Cardiac fibroblast (primary cell): Measurements from ENCODE around the gene CLK4.

ENCODE experiments used
- DNase-seq, 2 donors: peaks; one replicate each; pipeline versions ENCODE4 v3.0.0 to v3.0.0-alpha.2; 2010; ENCODE audit warnings: low read depth in 2 of 2
- H3K4me3 ChIP-seq, 2 donors: replicated peaks in 1 of 2; 1 replicate in 1 of 2; 2 replicates in 1 of 2; pipeline ENCODE4 v1.5.1; 2011; ENCODE audit warnings: low read depth in 2 of 2, low read length in 2 of 2, mild to moderate bottlenecking in 2 of 2, moderate library complexity in 1 of 2
- TF ChIP-seq, protein P1 (sequence below): IDR thresholded peaks from one replicate; pipeline ENCODE4 v1.5.1; 2011; ENCODE audit warnings: low read depth, mild to moderate bottlenecking, low read length, inconsistent platforms

CLK4 gene

DNA sequence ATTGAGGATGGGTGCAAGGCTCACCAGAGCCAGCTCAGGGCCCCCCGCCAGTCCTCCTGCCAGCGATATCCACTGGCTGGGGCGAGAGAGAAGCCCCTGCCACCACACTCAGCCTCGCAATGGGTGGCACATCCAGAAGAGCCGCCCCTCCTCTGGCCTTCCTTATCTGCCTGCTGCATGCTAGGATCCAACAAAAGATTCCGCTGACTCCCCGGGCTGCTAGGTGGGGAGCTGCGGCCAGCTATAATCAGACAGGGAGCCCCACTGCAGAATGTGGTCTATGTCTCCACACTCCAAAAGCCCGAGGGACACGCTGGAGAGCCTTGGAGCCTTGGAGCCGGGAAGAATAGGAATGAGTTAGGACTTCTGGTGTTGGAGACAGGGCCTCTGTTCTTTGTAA, 69.4 kb downstream of the CLK4 start:
- DNase-seq = no peak
- no peak overlapping the region for H3K4me3 ChIP-seq
- TF ChIP-seq, protein P1, sequence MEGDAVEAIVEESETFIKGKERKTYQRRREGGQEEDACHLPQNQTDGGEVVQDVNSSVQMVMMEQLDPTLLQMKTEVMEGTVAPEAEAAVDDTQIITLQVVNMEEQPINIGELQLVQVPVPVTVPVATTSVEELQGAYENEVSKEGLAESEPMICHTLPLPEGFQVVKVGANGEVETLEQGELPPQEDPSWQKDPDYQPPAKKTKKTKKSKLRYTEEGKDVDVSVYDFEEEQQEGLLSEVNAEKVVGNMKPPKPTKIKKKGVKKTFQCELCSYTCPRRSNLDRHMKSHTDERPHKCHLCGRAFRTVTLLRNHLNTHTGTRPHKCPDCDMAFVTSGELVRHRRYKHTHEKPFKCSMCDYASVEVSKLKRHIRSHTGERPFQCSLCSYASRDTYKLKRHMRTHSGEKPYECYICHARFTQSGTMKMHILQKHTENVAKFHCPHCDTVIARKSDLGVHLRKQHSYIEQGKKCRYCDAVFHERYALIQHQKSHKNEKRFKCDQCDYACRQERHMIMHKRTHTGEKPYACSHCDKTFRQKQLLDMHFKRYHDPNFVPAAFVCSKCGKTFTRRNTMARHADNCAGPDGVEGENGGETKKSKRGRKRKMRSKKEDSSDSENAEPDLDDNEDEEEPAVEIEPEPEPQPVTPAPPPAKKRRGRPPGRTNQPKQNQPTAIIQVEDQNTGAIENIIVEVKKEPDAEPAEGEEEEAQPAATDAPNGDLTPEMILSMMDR = no peak

DNA sequence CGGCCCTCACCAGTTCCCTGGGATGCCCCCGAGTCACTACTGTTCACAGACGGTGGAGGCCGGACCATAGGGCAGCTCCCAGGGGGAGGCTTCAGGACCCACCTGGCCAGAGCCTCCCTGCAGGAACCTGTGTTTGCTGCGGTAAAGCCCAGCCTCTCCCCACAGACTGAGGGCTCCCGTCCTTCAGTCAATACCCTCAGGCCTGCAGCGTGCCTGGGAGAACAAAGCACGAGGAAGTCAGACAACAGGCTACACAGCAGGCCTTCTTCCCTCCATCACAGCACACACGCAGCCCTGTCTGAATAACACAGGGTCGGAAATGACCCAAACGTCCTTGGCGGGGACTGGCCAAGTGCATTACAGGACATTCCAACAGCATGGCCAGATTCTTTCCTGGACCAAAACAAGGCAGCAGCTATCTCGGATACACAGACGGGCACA, 71.1 kb downstream of the CLK4 start:
- TF ChIP-seq, protein P1 = no peak
- no peak for DNase-seq
- no peak overlapping the region for H3K4me3 ChIP-seq

GRCh38 chr5:178555005-178555404, 71.8 kb downstream of the CLK4 start:
- H3K4me3 ChIP-seq = no peak overlapping the region
- TF ChIP-seq, protein P1 = no peak
- no peak for DNase-seq

DNA sequence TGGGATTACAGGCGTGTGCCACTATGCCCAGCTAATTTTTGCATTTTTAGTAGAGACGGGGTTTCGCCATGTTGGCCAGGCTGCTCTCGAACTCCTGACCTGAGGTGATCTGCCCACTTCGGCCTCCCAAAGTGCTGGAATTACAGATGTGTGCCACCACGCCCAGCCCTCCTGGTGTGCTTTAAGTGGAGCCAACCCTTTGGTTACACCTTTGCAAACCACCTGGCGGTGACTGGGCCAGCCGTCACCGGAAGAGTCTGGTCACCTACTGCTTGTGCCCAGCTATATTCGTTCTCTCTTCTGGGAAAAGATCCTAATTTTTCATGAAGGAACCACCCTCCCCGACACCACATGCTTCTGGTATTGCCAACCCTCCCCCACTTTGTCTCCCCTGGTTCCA, 72.5 kb downstream of the CLK4 start:
- no peak overlapping the region for H3K4me3 ChIP-seq
- no peak for DNase-seq
- TF ChIP-seq, protein P1 = no peak

DNA sequence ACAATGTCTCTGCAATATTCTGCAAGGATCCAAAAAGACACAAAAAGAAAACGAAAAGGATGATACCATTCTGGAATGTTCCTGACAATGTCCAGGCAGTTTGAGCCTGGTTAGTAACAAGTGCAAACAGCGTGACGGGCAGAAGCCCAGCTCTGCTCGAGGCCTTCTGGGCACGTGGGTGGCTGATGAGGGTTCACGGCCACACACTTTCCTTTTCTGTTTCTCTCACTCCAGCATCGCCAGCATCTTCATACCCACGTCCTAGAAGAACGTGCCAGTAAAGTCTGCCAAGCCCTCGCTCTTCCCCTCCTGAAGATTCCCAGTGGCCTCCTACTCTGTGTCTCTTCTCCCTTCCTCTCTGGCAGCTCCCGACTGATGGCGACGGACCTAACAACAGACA, 73.3 kb downstream of the CLK4 start:
- TF ChIP-seq, protein P1 = no peak
- DNase-seq = no peak
- H3K4me3 ChIP-seq = no peak overlapping the region
